Activated CD8-positive, alpha-beta memory T cell treated with anti-CD3 and anti-CD28 coated beads for 1 hour (primary cell): ENCODE measurements around the gene GRAMD1A.
"Not testable (repeated sequence)": the region's sequence is repeated elsewhere in the genome, so short reads cannot be mapped to it uniquely, and the experiment has no call there.

Experiments
- DNase-seq, 2 donors: peaks; one replicate each; pipeline ENCODE4 v3.0.0-alpha.2; 2020; ENCODE audit warnings: low read depth in 1 of 2; ENCODE audit errors: extremely low read depth in 1 of 2

The GRAMD1A gene

DNA sequence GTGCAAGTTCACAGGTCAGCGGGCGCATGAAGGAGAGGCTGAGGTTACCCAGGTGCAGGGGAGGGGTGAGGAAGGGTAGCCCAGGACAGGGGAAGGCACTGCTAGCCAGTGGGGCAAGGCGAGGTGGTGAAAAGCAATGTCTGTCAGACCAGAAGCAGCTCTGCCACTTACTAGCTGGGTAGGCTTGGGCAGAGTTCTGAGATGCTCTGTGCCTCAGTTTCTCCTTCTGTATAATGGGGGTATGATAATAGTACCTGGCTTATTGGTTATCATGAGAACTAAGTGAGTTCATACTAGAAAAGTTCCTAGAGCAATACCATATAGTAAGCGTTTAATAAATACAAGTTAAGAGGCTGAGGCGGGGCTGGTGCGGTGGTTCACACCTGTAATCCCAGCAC is 15.8 kb downstream of the GRAMD1A start:
- no peak for DNase-seq

DNA sequence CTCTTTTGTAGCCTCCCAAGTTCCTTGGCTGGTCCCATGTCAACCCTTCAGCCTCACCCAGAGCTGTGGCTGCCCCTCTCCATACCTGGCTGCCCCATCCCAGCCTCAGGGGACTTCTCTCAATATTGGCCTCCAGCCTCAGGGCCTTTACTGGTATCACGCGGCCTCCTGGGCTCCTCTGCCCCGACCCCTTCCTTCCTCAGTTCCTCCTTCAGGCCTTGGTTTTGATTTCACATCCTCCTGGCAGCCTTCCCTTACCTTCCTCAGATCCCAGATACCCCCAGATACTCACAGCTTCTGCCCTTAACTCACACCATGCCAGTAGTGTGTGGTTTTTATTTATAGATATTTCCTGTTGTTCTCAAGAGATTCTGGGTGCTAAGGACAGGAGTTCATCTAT is 17.4 kb downstream of the GRAMD1A start:
- no peak for DNase-seq

DNA sequence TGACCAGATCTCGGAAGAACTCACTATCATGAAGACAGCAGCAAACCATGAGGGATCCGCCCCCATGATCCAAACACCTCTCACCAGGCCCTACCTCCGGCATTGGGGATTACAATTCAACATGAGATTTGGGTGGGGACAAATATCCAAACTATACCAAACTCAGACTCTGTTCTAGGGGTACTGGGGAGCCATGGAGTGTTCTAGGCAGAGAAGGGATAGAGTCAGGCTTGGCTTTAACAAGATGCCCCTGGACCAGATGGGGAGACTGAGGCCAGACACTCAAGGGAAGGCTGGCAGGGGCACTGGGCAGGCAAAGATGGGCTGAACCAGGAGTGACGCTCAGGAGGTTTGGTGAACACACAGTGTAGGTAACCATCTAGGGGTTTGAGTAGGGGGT is 18.3 kb downstream of the GRAMD1A start:
- DNase-seq: no peak

DNA sequence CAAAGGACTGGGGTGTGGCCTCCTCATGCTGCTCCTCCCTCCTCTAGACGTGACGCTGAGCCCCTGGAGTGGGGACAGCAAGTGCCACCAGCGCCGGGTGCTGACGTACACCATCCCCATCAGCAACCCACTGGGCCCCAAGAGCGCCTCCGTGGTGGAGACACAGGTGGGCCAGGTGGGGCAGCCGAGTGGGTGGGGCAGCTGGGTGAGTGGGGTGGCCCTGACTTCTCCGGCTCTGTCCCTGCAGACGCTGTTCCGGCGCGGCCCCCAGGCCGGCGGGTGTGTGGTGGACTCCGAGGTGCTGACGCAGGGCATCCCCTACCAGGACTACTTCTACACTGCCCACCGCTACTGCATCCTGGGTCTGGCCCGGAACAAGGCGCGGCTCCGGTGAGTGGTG is 19.0 kb downstream of the GRAMD1A start:
- DNase-seq: no peak

DNA sequence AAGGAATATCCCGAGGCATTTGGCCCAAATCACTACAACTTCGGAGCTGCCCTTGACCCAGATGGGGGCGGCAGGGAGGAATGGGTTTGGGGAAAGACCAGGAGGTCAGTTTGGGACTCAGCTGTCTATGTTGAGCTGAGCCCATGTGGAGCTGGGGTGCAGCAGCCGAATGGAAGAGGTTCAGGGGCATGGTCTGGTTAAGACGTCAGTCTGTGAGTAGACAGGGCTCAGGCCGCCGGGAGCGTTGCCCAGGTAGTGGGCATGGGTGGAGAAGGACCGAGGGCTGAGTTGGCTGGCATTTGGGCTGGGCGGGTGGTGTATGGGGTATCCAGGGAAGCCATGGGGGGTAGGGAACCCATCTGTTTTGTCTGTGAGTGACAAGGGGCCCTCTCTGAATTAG is 20.9 kb downstream of the GRAMD1A start:
- DNase-seq: no peak

DNA sequence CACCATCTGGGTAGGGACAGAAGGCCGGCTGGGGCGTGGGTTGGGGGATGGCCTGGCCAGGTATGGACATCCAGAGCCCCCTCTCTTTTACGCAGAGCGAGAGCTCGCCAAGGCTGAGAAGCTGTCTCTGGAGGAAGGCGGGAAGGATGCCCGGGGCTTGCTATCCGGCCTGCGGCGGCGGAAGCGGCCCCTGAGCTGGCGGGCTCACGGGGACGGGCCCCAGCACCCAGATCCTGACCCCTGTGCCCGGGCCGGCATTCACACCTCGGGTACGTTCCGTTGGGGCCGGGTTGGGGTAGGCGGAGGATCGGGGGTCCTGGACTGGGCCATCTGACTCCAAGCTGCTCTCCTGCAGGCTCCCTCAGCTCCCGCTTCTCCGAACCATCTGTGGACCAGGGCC is 21.5 kb downstream of the GRAMD1A start:
- no peak for DNase-seq

DNA sequence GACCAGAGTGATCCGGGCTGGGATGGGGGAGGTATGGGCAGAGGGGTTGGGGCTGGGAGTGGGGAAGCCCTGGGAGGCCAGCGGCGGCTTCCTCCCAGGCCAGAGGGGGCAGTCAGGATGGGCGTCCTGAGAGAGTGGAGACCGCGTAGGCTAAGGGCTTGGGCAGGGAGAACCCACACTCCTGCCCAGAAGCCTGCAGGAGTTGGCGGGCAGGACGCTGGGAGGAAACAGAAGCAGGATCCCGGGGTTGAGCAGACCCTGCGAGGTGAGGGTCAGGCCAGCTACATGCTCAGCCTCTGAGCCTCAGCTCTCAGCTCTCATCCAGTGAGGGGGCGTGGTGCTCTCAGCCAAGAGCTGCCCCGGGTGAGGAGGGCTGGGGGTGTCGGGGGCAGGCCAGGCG is 22.3 kb downstream of the GRAMD1A start:
- DNase-seq: no peak

DNA sequence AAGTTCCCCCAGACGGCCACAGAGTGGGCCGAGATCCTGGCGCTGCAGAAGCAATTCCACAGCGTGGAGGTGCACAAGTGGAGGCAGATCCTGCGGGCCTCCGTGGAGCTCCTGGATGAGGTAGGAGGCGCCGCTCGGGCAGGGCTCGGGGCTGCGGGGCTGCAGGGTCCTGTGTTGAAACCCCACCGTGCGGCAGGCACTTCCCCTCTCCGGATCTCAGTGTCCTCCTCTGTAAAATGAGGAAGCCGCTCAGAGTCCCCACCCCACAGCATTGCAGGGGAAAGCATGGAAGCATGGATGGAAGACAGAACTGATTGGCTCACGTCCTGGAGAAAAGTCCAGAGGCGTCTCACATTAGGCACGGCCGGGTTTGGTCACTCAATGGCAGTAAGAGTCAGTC is 23.3 kb downstream of the GRAMD1A start:
- no peak for DNase-seq

DNA sequence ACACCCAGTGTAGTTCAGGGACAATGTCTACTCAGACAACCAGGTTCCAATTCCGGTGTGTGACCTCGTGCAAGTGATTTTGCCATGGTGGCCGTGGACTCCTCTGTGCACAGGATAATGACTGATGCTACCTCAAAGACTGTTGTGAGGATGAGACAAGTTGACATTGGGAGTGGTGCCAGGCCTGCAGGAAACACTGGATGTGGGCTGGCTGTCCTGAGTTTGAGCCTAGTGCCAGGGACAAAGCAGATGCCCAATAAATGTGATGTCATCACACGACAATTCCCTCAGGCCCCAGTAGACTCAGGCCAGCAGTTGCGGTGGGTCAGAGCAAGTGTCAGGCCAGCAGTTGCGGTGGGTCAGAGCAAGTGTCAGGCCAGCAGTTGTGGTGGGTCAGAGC is 24.0 kb downstream of the GRAMD1A start:
- no peak for DNase-seq

DNA sequence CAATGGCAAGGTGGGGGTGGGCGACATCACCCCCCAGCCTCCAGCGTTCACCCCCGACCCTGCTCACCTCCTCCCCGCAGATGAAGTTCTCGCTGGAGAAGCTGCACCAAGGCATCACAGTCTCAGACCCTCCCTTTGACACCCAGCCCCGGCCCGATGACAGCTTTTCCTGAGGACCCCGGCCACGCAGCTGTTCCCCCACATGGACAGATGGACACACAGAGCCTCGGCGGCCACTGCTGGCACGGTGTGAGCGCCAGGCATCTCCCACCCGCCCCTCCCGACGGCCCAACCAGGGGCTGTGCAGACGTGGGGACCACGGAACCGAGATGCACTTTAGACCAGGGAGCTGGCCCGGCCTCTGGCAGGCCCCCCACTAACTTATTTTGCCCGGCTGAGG is 25.8 kb downstream of the GRAMD1A start:
- no peak for DNase-seq

DNA sequence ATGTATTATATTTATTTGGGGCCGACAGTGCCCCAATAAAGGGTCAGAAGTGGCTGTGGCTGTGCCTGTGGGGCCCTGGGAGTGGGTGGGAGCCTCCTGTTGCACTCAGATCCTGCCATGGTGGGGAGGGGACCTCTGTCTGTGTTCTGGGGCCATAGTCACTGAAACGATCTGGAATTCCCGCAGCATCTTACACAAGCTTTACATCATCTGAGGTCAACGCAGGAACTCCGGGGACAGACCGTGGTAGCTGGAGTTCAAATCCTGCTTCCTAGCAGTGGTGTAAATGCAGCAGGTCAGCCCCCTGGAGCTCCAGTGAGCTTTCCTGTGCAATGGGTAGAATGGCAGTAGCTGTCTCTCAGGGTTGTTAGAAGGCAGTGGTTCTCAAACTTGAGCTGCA is 26.3 kb downstream of the GRAMD1A start:
- no peak for DNase-seq

DNA sequence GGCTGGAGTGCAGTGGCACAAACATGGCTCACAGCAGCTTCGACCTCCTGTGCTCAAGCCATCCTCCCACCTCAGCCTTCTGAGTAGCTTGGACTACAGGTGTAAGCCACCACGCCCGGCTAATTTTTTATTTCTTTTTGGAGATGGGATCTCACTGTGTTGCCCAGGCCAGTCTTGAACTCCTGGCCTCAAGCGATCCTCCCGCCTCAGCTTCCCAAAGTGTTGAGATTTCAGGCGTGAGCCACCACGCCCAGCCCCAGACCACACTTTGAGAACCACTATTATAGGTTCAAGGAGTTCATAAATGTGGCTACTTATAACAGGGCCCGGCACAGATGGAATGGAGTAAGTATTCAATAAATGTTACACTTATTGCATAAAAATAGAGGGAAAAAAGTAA is 26.9 kb downstream of the GRAMD1A start:
- DNase-seq: no peak

DNA sequence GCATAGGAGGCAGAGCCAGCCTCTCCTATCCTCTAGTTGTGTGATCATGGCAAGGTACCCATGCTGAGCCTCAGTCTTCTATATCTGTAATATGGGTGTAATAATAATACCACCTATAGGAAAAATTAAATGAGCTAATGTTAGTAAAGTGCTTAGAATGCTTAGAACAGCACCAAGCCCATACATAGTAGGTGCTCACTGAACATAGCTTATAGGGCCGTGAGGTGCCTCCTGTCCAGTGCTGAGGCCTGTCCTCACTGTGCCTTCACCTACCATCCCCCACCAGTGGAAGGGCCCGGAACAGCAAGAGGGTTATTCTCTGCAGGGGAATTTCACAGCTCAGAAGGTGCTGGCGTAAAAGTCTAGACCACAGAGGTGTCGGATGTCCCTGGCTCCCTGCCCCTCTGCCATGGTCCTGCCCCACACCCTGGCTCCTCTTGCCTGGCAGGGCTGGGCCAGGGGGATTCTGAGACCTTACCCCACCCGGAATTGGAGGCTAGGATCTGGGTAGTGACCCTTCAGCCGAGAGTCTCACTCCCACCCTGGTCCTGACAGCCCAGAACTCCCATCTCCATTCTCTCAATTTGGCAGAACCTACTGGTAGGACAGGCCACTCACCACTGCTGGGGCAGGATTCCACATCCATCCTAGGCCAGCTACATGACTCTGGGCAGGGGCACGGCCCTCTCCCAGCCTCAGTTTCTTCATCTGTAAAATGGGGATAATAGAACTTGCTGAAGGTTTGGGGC is 27.9 kb downstream of the GRAMD1A start:
- no peak for DNase-seq

DNA sequence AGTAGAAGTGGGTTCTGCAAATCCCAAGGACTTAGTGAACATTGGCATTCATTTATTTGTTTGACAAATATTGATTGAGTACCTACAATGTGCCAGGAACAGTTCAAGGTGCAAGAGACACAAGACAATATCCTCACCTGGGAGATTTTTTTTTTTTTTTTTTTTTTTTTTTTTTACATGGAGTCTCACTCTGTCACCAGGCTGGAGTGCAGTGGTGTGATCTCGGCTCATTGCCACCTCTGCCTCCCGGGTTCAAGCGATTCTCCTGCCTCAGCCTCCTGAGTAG is 28.4 kb downstream of the GRAMD1A start:
- not testable (repeated sequence) for DNase-seq

DNA sequence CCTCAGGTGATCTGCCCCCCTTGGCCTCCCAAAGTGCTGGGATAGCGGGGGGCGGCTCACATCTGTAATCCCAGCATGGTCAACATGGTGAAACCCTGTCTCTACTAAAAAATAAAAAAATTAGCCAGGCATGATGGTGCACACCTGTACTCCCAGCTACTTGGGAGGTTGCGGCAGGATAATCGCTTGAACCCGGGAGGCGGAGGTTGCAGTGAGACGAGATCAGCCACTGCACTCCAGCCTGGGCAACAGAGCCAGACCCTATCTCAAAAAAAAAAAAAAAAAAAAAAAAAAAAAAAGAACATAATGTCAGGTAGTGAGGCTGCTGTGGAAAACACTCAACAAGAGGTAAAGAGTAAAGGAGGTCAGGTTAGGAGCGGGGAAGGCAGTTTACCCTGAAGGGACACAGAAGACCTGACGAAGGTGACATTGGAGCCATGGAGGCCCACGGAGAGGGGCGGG is 29.2 kb downstream of the GRAMD1A start:
- not testable (repeated sequence) for DNase-seq

DNA sequence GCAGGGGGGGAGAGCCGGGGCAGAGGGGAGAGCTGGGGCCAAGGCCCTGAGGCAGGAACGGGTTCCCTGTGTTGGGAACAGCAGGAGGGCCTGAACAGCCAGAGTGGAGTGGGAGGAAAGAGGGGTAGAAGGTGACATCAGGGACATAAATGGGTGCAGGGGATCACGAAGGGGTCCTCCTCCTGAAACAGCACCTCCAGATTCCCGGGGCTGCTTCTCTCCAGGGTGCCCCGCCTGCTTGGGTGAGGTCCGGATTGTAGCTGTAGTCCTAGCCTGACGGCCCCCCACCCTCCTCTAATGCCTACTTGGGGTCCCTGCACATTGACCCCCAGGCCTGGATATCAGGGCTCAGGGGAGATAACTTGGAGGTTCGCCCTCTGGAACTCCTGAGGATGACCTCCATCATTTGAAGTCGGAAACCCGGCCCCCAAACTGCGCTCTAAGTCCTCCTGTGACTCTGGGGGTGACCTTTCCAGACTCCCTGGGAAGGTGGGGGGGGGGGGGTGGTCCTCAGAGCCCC is 29.7 kb downstream of the GRAMD1A start:
- no peak for DNase-seq

DNA sequence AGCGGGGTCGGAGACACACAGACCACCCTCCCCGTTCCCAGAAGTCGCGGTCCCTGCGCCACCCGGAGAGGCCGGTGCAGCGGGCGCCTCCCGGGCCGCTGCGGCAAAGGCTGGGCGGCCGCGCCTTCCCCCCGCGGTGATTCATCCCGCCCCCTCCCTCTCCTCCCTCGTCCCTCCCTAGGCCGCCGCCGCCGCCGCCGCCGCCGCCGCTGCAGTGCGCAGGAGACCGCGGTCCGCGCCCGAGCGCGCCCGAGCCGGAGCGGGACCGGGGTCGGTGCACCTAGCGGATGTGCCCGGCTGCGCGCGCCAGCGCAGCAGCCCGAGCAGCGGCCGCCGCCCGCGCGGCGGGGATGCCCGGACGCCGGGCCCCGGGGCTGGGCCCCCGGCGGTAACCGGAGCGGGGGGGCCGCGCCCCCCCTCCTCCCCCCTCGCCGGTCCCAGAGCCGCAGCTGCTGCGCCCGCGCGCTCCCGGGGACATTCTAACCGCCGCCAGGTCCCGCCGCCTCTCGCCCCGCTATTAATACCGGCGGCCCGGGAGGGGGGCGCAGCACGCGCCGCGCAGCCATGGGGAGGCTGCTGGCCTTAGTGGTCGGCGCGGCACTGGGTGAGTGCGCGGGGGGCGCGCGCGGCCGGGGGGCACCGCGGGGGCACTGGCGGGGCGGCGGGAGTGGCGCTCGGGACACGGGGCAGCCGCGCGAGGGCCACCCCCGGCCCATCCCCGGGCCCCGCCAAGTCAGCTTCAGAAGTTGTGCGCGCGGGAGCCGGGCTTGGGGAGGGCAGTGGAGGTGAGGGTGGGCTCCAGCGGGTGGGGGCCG is 30.3 kb downstream of the GRAMD1A start, which contains the start of gene SCN1B:
SCN1B (plus strand) TSS at position 214 of the 815 bp plus-strand sequence; CDS start at position 565, 351 bp downstream.
- DNase-seq: peak; percentile 12 to 49

DNA sequence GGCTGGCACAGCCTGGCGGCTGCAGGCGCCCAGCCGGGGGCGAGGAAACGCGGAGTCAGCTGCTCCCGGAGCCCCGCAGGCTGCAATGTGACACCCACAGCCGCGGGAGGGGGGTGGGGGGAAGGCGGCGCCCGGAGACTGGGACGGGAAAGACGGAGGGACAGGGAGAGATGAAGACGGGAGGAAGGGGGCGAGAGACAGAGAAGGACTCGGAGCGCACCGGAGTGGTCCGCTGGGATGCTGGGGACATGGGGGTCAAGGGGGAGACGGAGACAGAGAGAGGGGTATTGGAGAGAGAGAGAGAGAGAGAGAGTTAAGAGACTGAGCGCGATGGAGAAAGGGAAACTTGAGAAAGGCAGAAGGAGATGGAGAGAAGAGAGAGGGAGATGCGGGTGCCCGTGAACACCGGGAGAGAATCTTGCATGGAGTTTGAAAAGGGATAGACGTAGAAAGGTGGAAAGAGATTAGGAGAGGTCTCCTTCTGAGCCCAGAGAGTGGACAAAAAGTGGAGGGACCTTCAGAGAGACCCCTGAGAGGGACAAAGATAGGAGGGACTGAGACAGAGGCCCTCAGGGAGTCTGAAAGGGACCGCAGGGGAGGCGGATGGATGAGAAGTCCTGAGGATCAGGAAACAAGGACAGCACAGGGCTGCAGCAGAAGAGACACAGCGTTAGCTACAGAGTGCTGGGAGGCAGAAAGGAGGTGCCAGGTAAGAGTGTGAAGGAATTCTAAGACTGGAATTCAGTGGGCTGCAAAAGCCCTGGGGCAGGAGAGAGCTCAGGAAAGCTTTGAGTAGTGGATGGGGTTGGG is 31.2 kb downstream of the GRAMD1A start:
- no peak for DNase-seq

DNA sequence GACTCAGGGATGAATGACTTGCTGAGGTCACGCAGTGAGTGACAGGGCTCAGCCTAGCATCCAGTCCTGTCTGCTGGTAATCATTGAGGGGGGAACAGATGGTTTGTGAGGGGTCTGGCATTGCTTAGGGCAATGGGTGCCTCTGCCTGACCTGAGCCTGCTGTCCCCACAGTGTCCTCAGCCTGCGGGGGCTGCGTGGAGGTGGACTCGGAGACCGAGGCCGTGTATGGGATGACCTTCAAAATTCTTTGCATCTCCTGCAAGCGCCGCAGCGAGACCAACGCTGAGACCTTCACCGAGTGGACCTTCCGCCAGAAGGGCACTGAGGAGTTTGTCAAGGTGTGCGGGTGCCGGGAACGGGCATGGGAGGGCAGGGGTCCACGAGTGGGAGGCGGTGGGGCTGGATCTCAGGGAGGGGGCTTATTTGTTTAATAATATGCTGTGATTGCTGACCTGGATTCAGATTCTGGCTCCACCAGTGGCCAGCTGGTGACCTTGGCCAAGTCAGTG is 32.3 kb downstream of the GRAMD1A start:
- no peak for DNase-seq

DNA sequence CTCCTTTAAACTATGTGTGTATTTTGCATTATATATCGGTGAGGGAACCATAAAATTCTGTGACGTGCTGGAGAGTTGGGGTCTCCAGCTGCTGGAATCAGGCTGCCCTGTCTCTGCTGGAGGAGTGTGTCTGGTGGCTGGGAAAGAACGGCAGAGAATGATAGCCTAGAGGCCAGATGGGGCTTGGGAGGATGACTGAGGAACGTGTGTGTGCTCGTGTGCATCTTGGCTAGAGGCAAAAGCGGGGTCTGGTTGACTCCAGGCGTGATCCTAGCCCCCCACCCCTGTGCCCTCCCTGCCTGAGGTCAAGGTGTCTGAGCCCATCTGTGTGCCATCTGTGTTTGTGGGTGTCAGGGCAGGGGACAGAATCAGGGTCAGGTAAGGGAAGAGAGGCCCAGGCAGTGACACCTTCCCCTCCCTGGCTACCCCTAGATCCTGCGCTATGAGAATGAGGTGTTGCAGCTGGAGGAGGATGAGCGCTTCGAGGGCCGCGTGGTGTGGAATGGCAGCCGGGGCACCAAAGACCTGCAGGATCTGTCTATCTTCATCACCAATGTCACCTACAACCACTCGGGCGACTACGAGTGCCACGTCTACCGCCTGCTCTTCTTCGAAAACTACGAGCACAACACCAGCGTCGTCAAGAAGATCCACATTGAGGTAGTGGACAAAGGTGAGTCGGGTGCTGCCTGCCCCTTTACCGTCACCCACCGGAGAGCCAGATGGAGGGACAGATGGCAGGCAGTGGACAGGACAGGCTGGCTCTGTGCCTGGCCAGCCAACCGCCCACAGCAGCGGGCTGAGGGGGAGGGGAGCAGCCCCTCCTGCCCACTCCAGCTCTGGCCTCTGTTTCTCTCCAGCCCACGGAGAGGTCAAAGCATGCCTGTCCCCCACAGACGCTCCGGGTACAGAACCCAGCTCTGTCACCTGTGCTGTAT is 33.2 kb downstream of the GRAMD1A start:
- no peak for DNase-seq
